ENCODE results near the gene ABTB1.

ABTB1 gene

DNA sequence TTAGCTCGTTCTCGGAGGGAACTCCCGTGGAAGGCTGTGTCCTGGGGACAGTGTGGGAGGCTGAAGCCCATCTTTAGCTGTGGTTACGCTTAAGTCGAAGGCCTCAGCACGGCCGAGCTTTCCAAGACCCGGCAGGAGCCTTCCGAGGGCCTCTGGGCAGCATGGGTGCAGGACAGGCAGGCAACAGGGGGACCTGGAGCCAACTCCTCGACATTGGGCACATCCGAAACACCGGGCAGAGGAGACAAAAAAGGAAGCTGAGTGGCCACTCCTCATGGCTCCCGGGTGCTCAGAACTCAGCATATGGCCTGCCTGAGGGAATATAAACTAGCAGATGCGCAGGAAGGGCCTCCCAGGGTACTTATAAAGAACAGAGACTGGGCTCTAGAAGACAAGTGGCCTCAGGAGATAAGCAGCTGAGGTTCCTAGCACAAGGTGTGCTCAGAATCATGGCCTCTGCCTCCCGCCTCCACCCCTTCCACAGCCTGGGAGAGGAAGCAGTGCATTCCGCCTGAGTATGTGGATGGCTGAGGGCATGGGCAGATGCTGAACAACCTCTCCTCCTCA is 34.1 kb downstream of the ABTB1 start:
- no peak for TF ChIP-seq POLR2AphosphoS5 (IDR thresholded peaks at IDR 0.05; ENCODE audit: borderline replicate concordance, low read depth, low read length)
- TF ChIP-seq FOXP2 (optimal IDR thresholded peaks at IDR 0.05; ENCODE audit: control extremely low read depth, extremely low read length, insufficient read depth) = no peak
- TF ChIP-seq EZH2 (IDR thresholded peaks at IDR 0.05) = no peak
- no peaks in the 10 kb centered on the region for H3K36me3 ChIP-seq (ENCODE audit: insufficient read depth, low read length)
- no peak overlapping the region for H3K27ac ChIP-seq
- H3K4me3 ChIP-seq = no peak overlapping the region
- no peak overlapping the region for H3K9ac ChIP-seq (ENCODE audit: insufficient read length)
- no peaks in the 10 kb centered on the region for H3K9me3 ChIP-seq (ENCODE audit: low read depth, low read length)
- DNase-seq (ENCODE audit: low read depth, low spot score) = no peak

DNA sequence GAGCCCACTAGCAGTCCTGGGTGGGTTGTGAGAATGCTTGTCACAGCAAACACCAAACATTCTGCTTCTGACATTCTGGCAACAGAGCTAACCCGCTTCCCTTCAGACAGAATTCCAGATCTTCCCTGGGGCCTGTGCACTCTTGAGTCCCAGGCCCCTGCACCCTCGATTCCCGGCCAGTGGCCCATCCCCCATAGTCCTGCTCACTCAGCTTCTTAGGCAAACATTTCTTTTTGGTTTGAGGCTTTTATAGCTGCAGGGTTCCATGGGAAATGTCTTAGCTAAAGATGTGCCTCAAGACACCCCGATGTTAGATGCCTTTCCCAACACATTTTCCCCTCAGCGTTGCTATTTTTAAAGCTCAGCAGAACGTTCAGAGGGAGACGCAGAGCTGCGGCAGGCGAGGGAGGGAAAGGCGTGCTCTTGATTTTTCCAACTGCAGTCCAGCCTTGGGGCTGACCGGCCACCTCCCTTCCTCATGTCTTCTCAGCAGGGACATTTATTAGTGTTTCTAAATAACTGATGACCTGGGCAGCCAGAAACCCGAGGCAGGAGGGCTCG is 35.2 kb downstream of the ABTB1 start:
- TF ChIP-seq POLR2AphosphoS5 (IDR thresholded peaks at IDR 0.05; ENCODE audit: borderline replicate concordance, low read depth, low read length) = no peak
- TF ChIP-seq FOXP2 (optimal IDR thresholded peaks at IDR 0.05; ENCODE audit: control extremely low read depth, extremely low read length, insufficient read depth) = no peak
- TF ChIP-seq EZH2 (IDR thresholded peaks at IDR 0.05) = no peak
- H3K4me3 ChIP-seq = no peak overlapping the region
- H3K36me3 ChIP-seq (ENCODE audit: insufficient read depth, low read length) = no peaks in the 10 kb centered on the region
- H3K27ac ChIP-seq = no peak overlapping the region
- H3K9me3 ChIP-seq (ENCODE audit: low read depth, low read length) = no peaks in the 10 kb centered on the region
- DNase-seq (ENCODE audit: low read depth, low spot score) = no peak
- H3K9ac ChIP-seq (ENCODE audit: insufficient read length) = no peak overlapping the region

DNA sequence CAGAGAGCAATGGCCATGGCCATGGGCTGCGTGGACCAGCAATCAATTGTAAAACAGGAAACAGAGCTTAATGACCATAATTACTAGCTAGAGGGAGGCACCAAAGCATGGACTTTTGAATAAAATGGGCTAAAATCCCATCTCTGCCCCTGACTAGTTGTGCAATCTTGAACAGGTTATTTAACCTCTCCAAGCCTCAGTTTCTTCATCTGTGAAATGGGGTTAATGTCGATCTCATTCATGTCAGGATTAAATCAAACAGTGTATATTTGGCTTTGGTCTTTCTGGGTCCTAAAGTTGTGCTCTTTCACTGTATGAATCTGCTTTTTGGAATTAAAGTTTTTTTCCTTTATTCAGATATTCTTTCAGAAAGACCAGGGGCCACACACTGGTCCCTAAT is 36.1 kb downstream of the ABTB1 start:
- H3K36me3 ChIP-seq (ENCODE audit: insufficient read depth, low read length) = no peaks in the 10 kb centered on the region
- no peak overlapping the region for H3K27ac ChIP-seq
- H3K9me3 ChIP-seq (ENCODE audit: low read depth, low read length) = no peaks in the 10 kb centered on the region
- no peak overlapping the region for H3K9ac ChIP-seq (ENCODE audit: insufficient read length)
- no peak for DNase-seq (ENCODE audit: low read depth, low spot score)
- TF ChIP-seq EZH2 (IDR thresholded peaks at IDR 0.05) = no peak
- no peak for TF ChIP-seq POLR2AphosphoS5 (IDR thresholded peaks at IDR 0.05; ENCODE audit: borderline replicate concordance, low read depth, low read length)
- no peak for TF ChIP-seq FOXP2 (optimal IDR thresholded peaks at IDR 0.05; ENCODE audit: control extremely low read depth, extremely low read length, insufficient read depth)
- no peak overlapping the region for H3K4me3 ChIP-seq

DNA sequence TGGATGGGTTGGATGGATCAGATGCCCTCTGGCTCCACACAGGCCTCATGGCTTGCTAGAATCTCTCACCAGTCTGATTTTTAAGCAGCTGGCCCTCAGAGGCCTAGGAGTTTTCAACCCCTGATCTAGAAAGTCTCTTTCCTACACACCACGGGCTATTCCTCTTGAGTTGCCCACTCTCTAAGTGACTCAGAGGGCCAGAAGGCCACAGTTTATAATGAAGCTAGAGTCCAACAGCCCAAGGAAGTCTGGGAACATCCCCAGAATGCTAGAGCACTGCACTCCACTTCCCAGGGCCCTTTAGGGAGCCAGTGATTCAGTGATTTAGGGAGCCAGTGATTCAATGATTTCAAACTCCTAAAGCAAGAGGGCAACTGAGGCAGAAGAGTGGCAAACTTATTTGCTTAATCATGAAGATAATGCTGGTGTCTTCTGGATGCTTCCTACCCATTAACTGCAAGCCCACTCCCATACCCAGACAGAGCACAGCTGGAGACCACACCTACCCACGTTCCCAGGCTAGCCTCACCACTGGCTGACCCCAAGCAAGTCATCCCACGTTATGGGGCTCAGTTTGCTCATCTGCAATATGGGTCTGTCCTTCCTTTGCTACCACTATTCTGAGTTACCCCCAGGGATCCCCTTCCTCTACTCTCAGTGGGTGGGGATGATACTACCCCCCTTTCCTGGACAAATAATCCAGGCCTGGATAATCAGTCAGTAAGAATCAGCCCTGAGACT is 36.7 kb downstream of the ABTB1 start:
- H3K36me3 ChIP-seq (ENCODE audit: insufficient read depth, low read length) = no peaks in the 10 kb centered on the region
- H3K27ac ChIP-seq = no peak overlapping the region

DNA sequence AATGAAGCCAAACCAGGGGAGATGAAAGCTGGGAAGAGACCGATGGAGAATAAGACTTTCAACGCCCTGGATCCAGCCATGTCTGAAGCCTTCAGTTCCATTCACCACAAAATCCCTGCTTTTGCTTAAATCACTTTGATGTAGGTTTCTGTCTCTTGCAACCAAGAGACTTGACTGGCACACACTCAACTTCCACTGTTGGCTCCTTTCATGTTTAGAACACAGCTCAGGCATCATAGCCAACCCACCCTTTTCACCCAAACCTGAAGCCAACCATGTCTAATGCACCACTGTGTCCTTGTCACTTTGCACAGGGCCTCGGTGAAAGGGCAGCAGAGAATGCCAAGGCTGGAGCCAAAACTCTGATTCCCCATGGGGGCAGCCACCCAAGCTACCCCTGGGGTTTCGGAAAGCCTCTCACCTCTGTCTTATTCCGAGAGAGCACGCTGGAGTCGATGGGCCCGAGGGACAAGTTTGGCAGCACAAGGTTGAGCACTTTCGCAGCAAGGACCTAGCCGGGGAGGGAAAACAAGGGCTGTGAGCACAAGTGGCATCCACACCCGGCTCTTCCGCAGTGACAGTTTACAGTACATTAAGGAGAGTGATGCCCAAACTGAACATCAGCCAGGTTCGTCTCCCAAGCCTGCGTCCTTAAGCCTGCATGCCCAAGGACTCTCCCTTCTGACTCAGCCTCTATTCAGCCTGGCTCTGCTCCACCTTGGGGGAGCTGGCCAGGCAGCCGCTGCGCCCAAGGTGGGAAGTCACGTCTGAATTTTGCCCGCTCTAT is 37.6 kb downstream of the ABTB1 start:
- Histone ChIP-seq H3K27ac (no peak overlapping the region), H3K36me3 (ENCODE audit: insufficient read depth, low read length) (no peaks in the 10 kb centered on the region)

More for the DNA sequence above, 36.7 kb downstream of the ABTB1 start:
- Histone ChIP-seq H3K4me3 (no peak overlapping the region), H3K9me3 (ENCODE audit: low read depth, low read length) (no peaks in the 10 kb centered on the region), H3K9ac (ENCODE audit: insufficient read length) (no peak overlapping the region)
- TF ChIP-seq FOXP2 (optimal IDR thresholded peaks at IDR 0.05; ENCODE audit: control extremely low read depth, extremely low read length, insufficient read depth) (no peak), EZH2 (IDR thresholded peaks at IDR 0.05) (no peak), POLR2AphosphoS5 (IDR thresholded peaks at IDR 0.05; ENCODE audit: borderline replicate concordance, low read depth, low read length) (no peak)
- no peak for DNase-seq (ENCODE audit: low read depth, low spot score)

DNA sequence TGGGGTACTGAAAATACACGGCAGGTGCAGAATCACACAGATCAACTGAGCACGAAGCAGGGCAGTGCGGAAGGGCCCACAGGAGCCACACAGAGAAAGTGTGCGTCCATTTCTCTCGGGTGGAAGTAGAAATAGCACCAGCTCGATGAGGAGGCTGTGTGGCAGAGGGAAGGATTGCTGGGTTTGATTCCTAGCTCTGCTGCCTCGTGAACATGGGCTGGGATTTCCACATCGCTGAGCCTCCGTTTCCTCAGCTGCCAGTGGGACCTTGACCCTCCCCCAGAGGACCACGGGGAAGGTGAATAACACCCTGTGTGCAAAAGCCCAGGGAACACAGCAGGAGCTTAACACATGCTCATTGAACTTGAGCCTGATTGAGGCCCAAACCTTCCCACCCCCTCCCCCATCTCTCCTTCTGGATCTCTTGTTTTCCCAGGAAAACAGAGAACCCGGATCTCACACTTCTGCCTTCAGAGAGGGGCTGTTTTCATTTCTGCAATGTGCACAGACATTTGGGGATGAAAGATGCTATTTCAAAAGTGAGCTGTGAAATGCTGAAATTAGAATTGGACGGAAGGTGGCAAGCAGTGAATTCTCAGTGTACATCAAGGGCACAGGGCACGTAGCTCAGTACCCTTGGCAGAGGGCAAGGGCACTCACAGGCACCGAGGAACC is 38.4 kb downstream of the ABTB1 start:
- H3K27ac ChIP-seq = no peak overlapping the region
- no peaks in the 10 kb centered on the region for H3K9me3 ChIP-seq (ENCODE audit: low read depth, low read length)
- H3K4me3 ChIP-seq = no peak overlapping the region
- H3K9ac ChIP-seq (ENCODE audit: insufficient read length) = no peak overlapping the region
- no peaks in the 10 kb centered on the region for H3K36me3 ChIP-seq (ENCODE audit: insufficient read depth, low read length)
- no peak for DNase-seq (ENCODE audit: low read depth, low spot score)
- TF ChIP-seq EZH2 (IDR thresholded peaks at IDR 0.05) (no peak), FOXP2 (optimal IDR thresholded peaks at IDR 0.05; ENCODE audit: control extremely low read depth, extremely low read length, insufficient read depth) (no peak), POLR2AphosphoS5 (IDR thresholded peaks at IDR 0.05; ENCODE audit: borderline replicate concordance, low read depth, low read length) (no peak)

More for the DNA sequence above, 37.6 kb downstream of the ABTB1 start:
- no peak for TF ChIP-seq POLR2AphosphoS5 (IDR thresholded peaks at IDR 0.05; ENCODE audit: borderline replicate concordance, low read depth, low read length)
- H3K4me3 ChIP-seq = no peak overlapping the region
- no peak for DNase-seq (ENCODE audit: low read depth, low spot score)
- no peaks in the 10 kb centered on the region for H3K9me3 ChIP-seq (ENCODE audit: low read depth, low read length)
- no peak overlapping the region for H3K9ac ChIP-seq (ENCODE audit: insufficient read length)

DNA sequence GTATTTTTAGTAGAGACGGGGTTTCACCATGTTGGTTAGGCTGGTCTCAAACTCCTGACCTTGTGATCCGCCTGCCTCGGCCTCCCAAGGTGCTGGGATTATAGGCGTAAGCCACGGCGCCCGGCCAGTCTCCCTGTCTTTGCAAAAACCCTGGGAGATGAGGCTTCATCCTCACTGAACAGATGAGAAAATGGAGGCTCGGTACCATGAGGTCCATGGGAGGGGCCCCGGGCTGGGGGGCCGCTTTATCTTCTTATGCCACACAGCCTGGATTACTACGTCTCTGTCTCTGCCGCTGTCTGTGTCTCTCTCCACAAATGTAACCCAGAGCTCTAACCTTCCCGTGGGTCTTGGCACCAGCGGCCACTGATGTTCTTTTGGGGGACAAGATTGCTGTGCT is 39.1 kb downstream of the ABTB1 start:
- Histone ChIP-seq H3K4me3 (no peak overlapping the region), H3K9ac (ENCODE audit: insufficient read length) (no peak overlapping the region), H3K36me3 (ENCODE audit: insufficient read depth, low read length) (no peaks in the 10 kb centered on the region), H3K9me3 (ENCODE audit: low read depth, low read length) (no peaks in the 10 kb centered on the region), H3K27ac (no peak overlapping the region)
- no peak for TF ChIP-seq EZH2 (IDR thresholded peaks at IDR 0.05)
- no peak for TF ChIP-seq FOXP2 (optimal IDR thresholded peaks at IDR 0.05; ENCODE audit: control extremely low read depth, extremely low read length, insufficient read depth)
- no peak for DNase-seq (ENCODE audit: low read depth, low spot score)

DNA sequence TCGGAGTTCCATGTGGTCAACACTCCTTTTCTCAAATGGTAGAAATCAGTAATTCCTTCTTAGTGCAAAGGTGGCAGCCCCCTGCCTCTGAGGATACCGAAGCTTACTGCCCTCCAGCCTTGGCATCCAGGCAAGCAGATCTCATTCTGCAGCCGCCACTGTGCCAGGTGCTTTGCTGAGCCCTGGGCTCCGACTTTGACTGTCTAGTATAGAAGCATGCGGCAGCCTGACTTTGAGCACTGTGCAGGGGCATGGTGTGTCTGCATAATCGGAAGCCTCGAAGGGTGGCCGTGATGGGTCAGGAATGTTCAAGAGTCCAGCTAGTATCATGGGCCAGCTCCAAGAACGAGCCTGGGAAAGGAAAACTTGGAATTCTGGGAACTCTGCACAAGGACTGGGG is 39.7 kb downstream of the ABTB1 start:
- H3K4me3 ChIP-seq = no peak overlapping the region
- no peak for DNase-seq (ENCODE audit: low read depth, low spot score)
- no peak overlapping the region for H3K9ac ChIP-seq (ENCODE audit: insufficient read length)
- no peaks in the 10 kb centered on the region for H3K9me3 ChIP-seq (ENCODE audit: low read depth, low read length)
- no peak overlapping the region for H3K27ac ChIP-seq
- no peak for TF ChIP-seq EZH2 (IDR thresholded peaks at IDR 0.05)
- no peaks in the 10 kb centered on the region for H3K36me3 ChIP-seq (ENCODE audit: insufficient read depth, low read length)

Data from SK-N-MC (cell line).